RPMI7951 (cell line): ENCODE data around the gene TESMIN. TPM values are rescaled to one million over a fixed set of nuclear protein-coding genes. Genes with fewer than 3 reads are reported as not detected.
A peak's percentile ranks its signal among the peaks of the same experiment; 100 is the strongest.

Source experiments
- DNase-seq: peaks from one replicate; pipeline ENCODE4 v3.0.0-alpha.2; 2012; ENCODE audit warnings: low read depth
- total RNA-seq: library from RNA; depleted of rRNA; stranded (reverse); fragments of >200 nt; shearing (Covaris generic); gene quantifications from 2 replicates; pipeline ENCODE4 v1.2.3, GENCODE V29; 2014; rRNA removed

Gene TESMIN
- 0.96 and 1.1 TPM in 2 replicates for total RNA-seq

GRCh38 chr11:68751331-68751856 is at the start of gene TESMIN:
TESMIN (minus strand) TSS chr11:68751520; CDS start chr11:68750660, 860 bp downstream.
- peak; percentile 68 for DNase-seq

- no peak for DNase-seq
These were observed 47.0 kb upstream of the TESMIN start for GRCh38 chr11:68798221-68798813.

- DNase-seq, result no peak
These were observed 45.5 kb upstream of the TESMIN start for GRCh38 chr11:68796801-68797200.

- DNase-seq, result peak; percentile 14
These were observed 41.2 kb upstream of the TESMIN start for GRCh38 chr11:68792400-68792966.

GRCh38 chr11:68784653-68785052 is 33.3 kb upstream of the TESMIN start:
- no peak for DNase-seq

- no peak for DNase-seq
These were observed 32.0 kb upstream of the TESMIN start for GRCh38 chr11:68783216-68783821.

GRCh38 chr11:68782711-68783110 is 31.4 kb upstream of the TESMIN start:
- no peak for DNase-seq

- peak; percentile 8 for DNase-seq
These were observed 29.5 kb upstream of the TESMIN start for GRCh38 chr11:68780829-68781228.

- DNase-seq, result no peak
These were observed 26.9 kb upstream of the TESMIN start for GRCh38 chr11:68778205-68778604.

GRCh38 chr11:68776442-68777235 is 25.3 kb upstream of the TESMIN start:
- DNase-seq, result no peak

GRCh38 chr11:68775951-68776388 is 24.6 kb upstream of the TESMIN start:
- no peak for DNase-seq

GRCh38 chr11:68774194-68774585 is 22.9 kb upstream of the TESMIN start:
- no peak for DNase-seq

GRCh38 chr11:68773521-68774193 is 22.3 kb upstream of the TESMIN start:
- peak; percentile 26 for DNase-seq

- no peak for DNase-seq
These were observed 21.6 kb upstream of the TESMIN start for GRCh38 chr11:68772936-68773335.

GRCh38 chr11:68770781-68771180 is 19.5 kb upstream of the TESMIN start:
- no peak for DNase-seq

GRCh38 chr11:68767672-68768071 is 16.4 kb upstream of the TESMIN start:
- no peak for DNase-seq

GRCh38 chr11:68766786-68767185 is 15.5 kb upstream of the TESMIN start:
- no peak for DNase-seq

- DNase-seq, result no peak
These were observed 13.4 kb upstream of the TESMIN start for GRCh38 chr11:68764746-68765145.

GRCh38 chr11:68763926-68764657 is 12.8 kb upstream of the TESMIN start:
- no peak for DNase-seq

- DNase-seq, result no peak
These were observed 11.9 kb upstream of the TESMIN start for GRCh38 chr11:68763181-68763721.

GRCh38 chr11:68762481-68762880 is 11.2 kb upstream of the TESMIN start:
- no peak for DNase-seq
